ENCODE measurements around the gene FTO.
"Not testable (repeated sequence)": the region's sequence is repeated elsewhere in the genome, so short reads cannot be mapped to it uniquely, and the experiment has no call there.

FTO gene

GRCh38 chr16:54165912-54166865 lies 462.2 kb downstream of the FTO start:
- FAIRE-seq, result no peak

GRCh38 chr16:54169112-54169511 lies 465.2 kb downstream of the FTO start:
- no peak for FAIRE-seq

- no peak for FAIRE-seq
Observed at GRCh38 chr16:54171626-54172537, 467.9 kb downstream of the FTO start.

- no peak for FAIRE-seq
Observed at GRCh38 chr16:54173490-54173889, 469.5 kb downstream of the FTO start.

GRCh38 chr16:54174201-54174600 lies 470.2 kb downstream of the FTO start:
- no peak for FAIRE-seq

- FAIRE-seq, result no peak
Observed at GRCh38 chr16:54174750-54175149, 470.8 kb downstream of the FTO start.

- no peak for FAIRE-seq
Observed at GRCh38 chr16:54175169-54175551, 471.2 kb downstream of the FTO start.

- FAIRE-seq, result no peak
Observed at GRCh38 chr16:54175552-54176375, 471.8 kb downstream of the FTO start.

- peak; percentile 75 for FAIRE-seq
Observed at GRCh38 chr16:54176376-54176901, 472.5 kb downstream of the FTO start.

GRCh38 chr16:54177052-54177861 lies 473.3 kb downstream of the FTO start:
- FAIRE-seq, result no peak

GRCh38 chr16:54177862-54178477 lies 474.0 kb downstream of the FTO start:
- no peak for FAIRE-seq

GRCh38 chr16:54178478-54178976 lies 474.6 kb downstream of the FTO start:
- FAIRE-seq, result no peak

- no peak for FAIRE-seq
Observed at GRCh38 chr16:54180421-54181359, 476.7 kb downstream of the FTO start.

GRCh38 chr16:54181683-54182329 lies 477.9 kb downstream of the FTO start:
- not testable (repeated sequence) for FAIRE-seq

GRCh38 chr16:54185045-54185444 lies 481.1 kb downstream of the FTO start:
- FAIRE-seq, result no peak

GRCh38 chr16:54191163-54191562 lies 487.2 kb downstream of the FTO start:
- FAIRE-seq, result no peak

GRCh38 chr16:54191592-54191991 lies 487.6 kb downstream of the FTO start:
- no peak for FAIRE-seq

- no peak for FAIRE-seq
Observed at GRCh38 chr16:54193013-54193664, 489.2 kb downstream of the FTO start.
